Heart left ventricle (tissue), 13 donors: ENCODE measurements around the gene PCED1B.

Source experiments
- CTCF ChIP-seq, 12 donors: fragments of 200-600 bp; sonication (generic) in 4 of 12; IDR thresholded peaks; one replicate each; pipeline versions ENCODE4 v1.5.0 to v1.8.0; 2018 to 2022; ENCODE audit warnings: antibody characterized with exemption in 12 of 12, mild to moderate bottlenecking in 5 of 12
- POLR2A ChIP-seq, 2 donors: fragments of 450-650 bp; IDR thresholded peaks; one replicate each; pipeline ENCODE4 v1.6.1; 2017; ENCODE audit warnings: antibody characterized with exemption in 2 of 2, mild to moderate bottlenecking in 2 of 2, moderate library complexity in 2 of 2
- donor health status: ischemic (EF 13 %, LVEDD 7.1; RV severe dilation, severe dysfunction).
- donor health status: DM: no; HTN: yes; CAD: no.
- donor health status: DM: no; HTN: no; CAD: no.
- donor health status: ischemic (EF 25% LVEDD 6.9; RV normal size, moderate dysfunction).
- donor health status: ischemic (EF 25% LVEDD 5.7; RV mildly dilated, moderate dysfunction).
- donor health status: ischemic (EF 35%, LVEDD 5.7; RV mildly dilated, moderate dysfunction).
- donor health status: nonischemic (EF 11% LVEDD 7.7; RV severe dilation, severe dysfunction).
- donor health status: DM: yes; HTN: yes; CAD: no.
- donor health status: PGD.
- donor health status: ischemic (EF 29% LVEDD 5.4; RV normal size, mild dysfunction).
- donor health status: nonischemic (EF 23%, LVEDD 6.1; RV moderate dilation, normal function).

DNA sequence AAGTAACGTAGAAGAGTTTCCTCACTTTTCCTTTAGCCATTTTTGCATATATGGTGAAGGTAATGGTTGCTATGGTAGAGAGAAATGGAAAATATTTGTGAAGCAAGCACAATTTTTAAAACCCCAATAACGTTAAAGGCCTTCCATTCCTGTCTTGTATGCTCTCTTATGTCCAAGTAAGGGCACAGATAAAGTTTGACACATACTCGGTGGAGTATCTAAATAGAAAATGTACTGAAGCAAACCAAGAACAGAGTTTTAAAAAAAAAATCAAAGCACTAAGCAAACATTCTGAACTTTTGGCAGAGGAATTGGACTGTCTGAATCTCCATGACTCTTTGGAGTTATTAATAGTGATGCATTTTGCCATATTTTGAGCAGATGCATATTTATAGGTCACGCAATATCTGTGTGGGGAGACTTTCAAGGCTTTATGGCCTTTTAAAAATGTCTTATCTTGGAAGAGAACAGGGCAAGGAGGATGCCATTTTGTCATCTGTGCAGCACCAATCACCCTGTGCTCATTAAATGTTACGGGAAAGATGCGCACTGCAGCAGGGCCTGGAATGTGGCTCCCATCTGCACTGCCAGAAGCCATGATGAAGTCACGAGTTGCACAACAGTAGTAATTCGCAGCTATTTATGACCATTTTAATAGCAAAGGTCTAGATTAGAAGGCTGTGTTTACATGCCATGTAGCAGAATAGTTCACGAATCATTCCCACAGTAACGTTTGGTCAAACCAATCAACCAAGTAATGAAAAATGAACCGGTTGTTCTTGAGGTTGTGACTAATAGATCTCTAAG, 23.6 kb downstream of the PCED1B start:
- TF ChIP-seq CTCF (IDR thresholded peaks at IDR 0.05), result no peak
- TF ChIP-seq POLR2A (IDR thresholded peaks at IDR 0.05), result no peak
